Neural progenitor cell (in vitro differentiated cells): Measurements from ENCODE around the gene CAND2.

Experiments used
- EZH2 ChIP-seq: fragments of 200-600 bp; sonication (generic); IDR thresholded peaks from 2 replicates; pipeline ENCODE4 v1.6.1; 2017; ENCODE audit warnings: antibody characterized with exemption, mild to moderate bottlenecking, moderate library complexity
- TF ChIP-seq, protein P1 (sequence below): fragments of 200-600 bp; sonication (generic); IDR thresholded peaks from 2 replicates; pipeline ENCODE4 v1.5.1; 2017; ENCODE audit warnings: antibody characterized with exemption, mild to moderate bottlenecking

DNA sequence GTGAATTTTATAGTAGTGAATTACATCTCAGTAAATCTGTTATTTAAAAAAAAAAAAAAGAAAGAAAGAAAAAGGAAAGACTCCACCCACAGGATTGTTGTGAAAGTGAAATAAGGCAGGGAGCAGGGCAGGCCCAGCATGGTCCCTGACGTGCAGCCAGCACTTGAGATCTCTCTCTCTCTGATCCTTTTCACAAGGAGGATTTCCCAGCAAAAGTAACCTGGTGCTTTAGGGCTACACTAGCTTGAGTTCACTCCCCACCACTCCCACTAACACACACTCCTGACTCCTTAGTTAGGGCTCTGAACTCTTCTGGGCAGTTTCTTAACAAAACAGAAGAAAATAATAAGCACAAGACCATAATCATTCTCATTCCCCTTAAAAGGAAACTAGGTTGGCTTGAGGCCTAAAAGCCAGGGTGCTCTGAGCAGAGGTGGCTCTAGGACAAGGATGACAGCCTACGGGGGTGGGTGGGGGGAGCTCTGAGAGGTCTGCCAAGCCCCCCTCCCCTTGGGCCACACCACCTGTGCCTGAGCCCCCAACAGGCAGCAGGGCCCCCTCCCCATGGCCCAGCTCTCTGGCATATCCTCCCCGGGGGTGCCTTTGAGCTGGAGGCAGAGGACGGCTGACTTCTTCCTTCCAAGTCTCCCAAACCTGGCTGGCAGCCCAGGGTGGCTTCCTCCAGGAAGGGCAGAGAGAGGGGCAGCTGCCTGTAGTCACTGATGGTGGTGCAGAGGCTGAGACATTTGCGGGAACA is 38.3 kb upstream of the CAND2 start:
- TF ChIP-seq EZH2: no peak
- TF ChIP-seq, protein P1, sequence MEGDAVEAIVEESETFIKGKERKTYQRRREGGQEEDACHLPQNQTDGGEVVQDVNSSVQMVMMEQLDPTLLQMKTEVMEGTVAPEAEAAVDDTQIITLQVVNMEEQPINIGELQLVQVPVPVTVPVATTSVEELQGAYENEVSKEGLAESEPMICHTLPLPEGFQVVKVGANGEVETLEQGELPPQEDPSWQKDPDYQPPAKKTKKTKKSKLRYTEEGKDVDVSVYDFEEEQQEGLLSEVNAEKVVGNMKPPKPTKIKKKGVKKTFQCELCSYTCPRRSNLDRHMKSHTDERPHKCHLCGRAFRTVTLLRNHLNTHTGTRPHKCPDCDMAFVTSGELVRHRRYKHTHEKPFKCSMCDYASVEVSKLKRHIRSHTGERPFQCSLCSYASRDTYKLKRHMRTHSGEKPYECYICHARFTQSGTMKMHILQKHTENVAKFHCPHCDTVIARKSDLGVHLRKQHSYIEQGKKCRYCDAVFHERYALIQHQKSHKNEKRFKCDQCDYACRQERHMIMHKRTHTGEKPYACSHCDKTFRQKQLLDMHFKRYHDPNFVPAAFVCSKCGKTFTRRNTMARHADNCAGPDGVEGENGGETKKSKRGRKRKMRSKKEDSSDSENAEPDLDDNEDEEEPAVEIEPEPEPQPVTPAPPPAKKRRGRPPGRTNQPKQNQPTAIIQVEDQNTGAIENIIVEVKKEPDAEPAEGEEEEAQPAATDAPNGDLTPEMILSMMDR: no peak
